ENCODE data around the gene AKAP13.

GRCh38 chr15:85789496-85789875 lies 409.1 kb downstream of the AKAP13 start:
- TF ChIP-seq CTCF (IDR thresholded peaks at IDR 0.05), result no peak
- no peak for TF ChIP-seq POLR2A (IDR thresholded peaks at IDR 0.05)
- no peak for TF ChIP-seq POLR2AphosphoS5 (IDR thresholded peaks at IDR 0.05)
- no peak for TF ChIP-seq EP300 (IDR thresholded peaks at IDR 0.05)
